SK-N-SH (cell line): Measurements from ENCODE around the gene MYO10.

Experiments used
- CHD2 ChIP-seq: fragments of 150-350 bp; IDR thresholded peaks from 2 replicates; pipeline ENCODE4 v1.6.1; 2018; ENCODE audit warnings: low read length; ENCODE audit not compliant: partially characterized antibody
- EP300 ChIP-seq, 2 experiments: IDR thresholded peaks; 2 replicates each; pipeline versions ENCODE4 v1.4.0 to v1.6.1; 2012; ENCODE audit warnings: borderline replicate concordance in 1 of 2, low read depth in 1 of 2, low read length in 1 of 2
- FOXM1 ChIP-seq: IDR thresholded peaks from 2 replicates; pipeline ENCODE4 v1.4.0; 2012; ENCODE audit warnings: low read depth, mild to moderate bottlenecking
- POLR2AphosphoS5 ChIP-seq: IDR thresholded peaks from 2 replicates; pipeline ENCODE4 v1.6.1; 2012; ENCODE audit warnings: low read depth, low read length
- TAF1 ChIP-seq: IDR thresholded peaks from 2 replicates; pipeline ENCODE4 v1.6.1; 2012; ENCODE audit warnings: low read depth, mild to moderate bottlenecking, low read length, moderate library complexity, borderline replicate concordance
- TF ChIP-seq, protein P1 (sequence below): fragments of 200-600 bp; sonication (generic); IDR thresholded peaks from 2 replicates; pipeline ENCODE4 v1.6.1; 2017; ENCODE audit warnings: antibody characterized with exemption, mild to moderate bottlenecking, moderate library complexity

DNA sequence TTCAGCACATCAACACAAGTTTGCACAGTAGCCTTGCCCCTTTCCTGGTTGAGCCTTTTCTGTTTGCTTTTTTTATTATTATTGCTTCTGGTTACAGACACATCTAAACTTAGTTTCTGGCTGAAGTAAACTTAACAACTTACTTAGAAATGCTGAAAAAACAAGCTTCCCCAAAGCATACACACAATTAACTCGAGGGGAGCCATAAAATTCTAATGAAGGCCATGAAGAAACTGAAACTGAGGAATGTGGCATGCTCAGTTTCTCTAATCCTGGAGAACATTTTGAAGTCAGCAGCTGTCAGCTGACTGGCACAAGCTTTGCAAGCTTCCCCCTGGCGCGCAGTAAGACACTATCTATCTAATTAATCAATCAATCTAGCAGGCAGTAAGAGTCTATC is 3.7 kb downstream of the MYO10 start:
- TF ChIP-seq, protein P1, sequence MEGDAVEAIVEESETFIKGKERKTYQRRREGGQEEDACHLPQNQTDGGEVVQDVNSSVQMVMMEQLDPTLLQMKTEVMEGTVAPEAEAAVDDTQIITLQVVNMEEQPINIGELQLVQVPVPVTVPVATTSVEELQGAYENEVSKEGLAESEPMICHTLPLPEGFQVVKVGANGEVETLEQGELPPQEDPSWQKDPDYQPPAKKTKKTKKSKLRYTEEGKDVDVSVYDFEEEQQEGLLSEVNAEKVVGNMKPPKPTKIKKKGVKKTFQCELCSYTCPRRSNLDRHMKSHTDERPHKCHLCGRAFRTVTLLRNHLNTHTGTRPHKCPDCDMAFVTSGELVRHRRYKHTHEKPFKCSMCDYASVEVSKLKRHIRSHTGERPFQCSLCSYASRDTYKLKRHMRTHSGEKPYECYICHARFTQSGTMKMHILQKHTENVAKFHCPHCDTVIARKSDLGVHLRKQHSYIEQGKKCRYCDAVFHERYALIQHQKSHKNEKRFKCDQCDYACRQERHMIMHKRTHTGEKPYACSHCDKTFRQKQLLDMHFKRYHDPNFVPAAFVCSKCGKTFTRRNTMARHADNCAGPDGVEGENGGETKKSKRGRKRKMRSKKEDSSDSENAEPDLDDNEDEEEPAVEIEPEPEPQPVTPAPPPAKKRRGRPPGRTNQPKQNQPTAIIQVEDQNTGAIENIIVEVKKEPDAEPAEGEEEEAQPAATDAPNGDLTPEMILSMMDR, result no peak
- TF ChIP-seq TAF1 (no peak), FOXM1 (no peak), CHD2 (no peak), EP300 (IDR thresholded peaks at IDR 0.05; ENCODE audit: borderline replicate concordance in 1 of 2, low read depth in 1 of 2, low read length in 1 of 2) (no peak), POLR2AphosphoS5 (no peak)
